T-cell (primary cell): ENCODE measurements around the gene ZNF33B. TPM values are rescaled to one million over a fixed set of nuclear protein-coding genes. Genes with fewer than 3 reads are reported as not detected.

Experiments used
- ATAC-seq, 4 experiments: fragments of 200-7000 bp in 3 of 4; fragments of 150-1000 bp in 1 of 4; cut with Tn5 transposase; replicated peaks in 1 of 4; 1 replicate in 3 of 4; 2 replicates in 1 of 4; pipeline ENCODE4 v1.10.0; 2021; ENCODE audit warnings: moderate library complexity in 3 of 4, mild to moderate bottlenecking in 2 of 4, moderate number of reproducible peaks in 1 of 4
- CTCF ChIA-PET, 2 donors: fragments of 300-600 bp; sonication (Branson Sonifier 250); formaldehyde crosslinking; loops; one replicate each; lab custom pipeline; 2022; ENCODE audit warnings: antibody characterized with exemption in 2 of 2; lab: Charles Lee
- POLR2A ChIA-PET, 2 donors: fragments of 300-600 bp; sonication (Branson Sonifier 250); formaldehyde crosslinking; loops; one replicate each; lab custom pipeline; 2022; ENCODE audit warnings: antibody characterized with exemption in 2 of 2; lab: Charles Lee
- DNase-seq, 35 experiments: peaks; one replicate each; pipeline versions ENCODE4 v3.0.0 to v3.0.0-alpha.2; 2013 to 2023
- H3K27ac ChIP-seq: one replicate; pipeline ENCODE4 v1.5.1; 2013; ENCODE audit warnings: low read length
- H3K27me3 ChIP-seq, 2 experiments: replicated peaks in 1 of 2; 1 replicate in 1 of 2; 2 replicates in 1 of 2; pipeline versions ENCODE4 v1.6.1 to v1.7.0; 2013; ENCODE audit warnings: low read length in 1 of 2, mixed read lengths in 1 of 2; ENCODE audit not compliant: control insufficient read depth in 2 of 2, insufficient read depth in 2 of 2; ENCODE audit errors: extremely low read depth in 1 of 2
- H3K36me3 ChIP-seq, 2 donors: 1 replicate in 1 of 2; 2 replicates in 1 of 2; pipeline versions ENCODE4 v1.6.1 to v1.7.0; 2013; ENCODE audit warnings: low read length in 1 of 2; ENCODE audit not compliant: control insufficient read depth in 2 of 2, insufficient read depth in 1 of 2; ENCODE audit errors: extremely low read depth in 1 of 2
- H3K4me1 ChIP-seq, 2 experiments: 1 replicate in 1 of 2; 2 replicates in 1 of 2; pipeline versions ENCODE4 v1.6.1 to v1.7.0; 2013; ENCODE audit warnings: low read length in 2 of 2, mixed read lengths in 1 of 2; ENCODE audit not compliant: insufficient read depth in 2 of 2, control insufficient read depth in 1 of 2; ENCODE audit errors: extremely low read depth in 1 of 2
- H3K4me3 ChIP-seq, 2 donors: 1 replicate in 1 of 2; 2 replicates in 1 of 2; pipeline versions ENCODE4 v1.5.1 to v1.7.0; 2013; ENCODE audit warnings: mild to moderate bottlenecking in 2 of 2, low read length in 1 of 2, moderate library complexity in 1 of 2; ENCODE audit not compliant: control insufficient read depth in 1 of 2; ENCODE audit errors: extremely low read depth in 1 of 2
- H3K9me3 ChIP-seq: 2 replicates; pipeline ENCODE4 v1.7.0; 2013
- H3K27ac Mint-ChIP-seq, 2 donors: one replicate each; pipeline ENCODE4 v1.8.0; 2020 to 2021; ENCODE audit warnings: mild to moderate bottlenecking in 2 of 2, mixed read lengths in 2 of 2
- H3K27me3 Mint-ChIP-seq, 2 donors: one replicate each; pipeline ENCODE4 v1.8.0; 2021 to 2022; ENCODE audit warnings: mixed read lengths in 2 of 2
- H3K36me3 Mint-ChIP-seq: one replicate; pipeline ENCODE4 v1.8.0; 2021; ENCODE audit warnings: mixed read lengths
- H3K4me1 Mint-ChIP-seq, 3 donors: one replicate each; pipeline ENCODE4 v1.8.0; 2020 to 2022; ENCODE audit warnings: mixed read lengths in 3 of 3, mild to moderate bottlenecking in 1 of 3
- H3K4me3 Mint-ChIP-seq, 3 donors: one replicate each; pipeline ENCODE4 v1.8.0; 2020 to 2022; ENCODE audit warnings: mild to moderate bottlenecking in 3 of 3, mixed read lengths in 3 of 3, moderate library complexity in 3 of 3
- H3K9me3 Mint-ChIP-seq, 3 donors: one replicate each; pipeline ENCODE4 v1.8.0; 2020 to 2022; ENCODE audit warnings: mixed read lengths in 3 of 3
- WGBS: methylation state at CpG from one replicate; pipeline ENCODE4 v1.1.5; 2013; ENCODE audit warnings: missing lambda C conversion rate; ENCODE audit not compliant: insufficient coverage; 5-methylcytosine and 5-hydroxymethylcytosine counted together
- total RNA-seq, 35 experiments: library from RNA in 6 of 35; stranded (reverse) in 6 of 35; fragments of 120-200 nt in 1 of 35; gene quantifications; one replicate each; pipeline versions ENCODE4 v1.2.1 to v1.2.4 and lab custom pipeline; 2013 to 2026

Gene ZNF33B
- total RNA-seq, 5 donors from 2014 or later (not counting 1 experiment from before 2014, with no cell fraction given): 26.4 to 61.6 (median 57.7) TPM

- peaks cover 0 to 47% of the 10 kb centered on the region in 2 donors for H3K36me3 ChIP-seq
- no peaks in the 10 kb centered on the region for H3K4me1 ChIP-seq
- H3K4me3 Mint-ChIP-seq: no peak overlapping the region
- DNase-seq (no peak), ATAC-seq (no peak)
- H3K9me3 Mint-ChIP-seq: peaks cover 27 to 74% (median 53%) of the 10 kb centered on the region in 3 donors
- H3K27me3 Mint-ChIP-seq: no peaks in the 10 kb centered on the region
- ChIA-PET POLR2A (no interaction called here), CTCF (no interaction called here)
- H3K27ac Mint-ChIP-seq: no peak overlapping the region
- H3K27ac ChIP-seq: no peak overlapping the region
- peaks cover 89% of the 10 kb centered on the region for H3K36me3 Mint-ChIP-seq
- no peak overlapping the region for H3K4me3 ChIP-seq
- H3K9me3 ChIP-seq: peaks cover 30% of the 10 kb centered on the region
- no peaks in the 10 kb centered on the region for H3K27me3 ChIP-seq
- H3K4me1 Mint-ChIP-seq: no peaks in the 10 kb centered on the region
Observed at GRCh38 chr10:42596196-42596595, 42.2 kb downstream of the ZNF33B start.

- DNase-seq (no peak), ATAC-seq (no peak)
- peak overlapping the region in 1 of 3 donors; percentile 13 for H3K4me3 Mint-ChIP-seq
- Histone ChIP-seq H3K27me3 (no peaks in the 10 kb centered on the region), H3K4me1 (no peaks in the 10 kb centered on the region), H3K27ac (no peak overlapping the region), H3K36me3 (peaks cover 0 to 56% of the 10 kb centered on the region in 2 donors), H3K9me3 (peaks cover 30% of the 10 kb centered on the region), H3K4me3 (no peak overlapping the region)
- WGBS: 50% methylated on average over 2 of the region's 5 CpGs
- ChIA-PET POLR2A (no interaction called here), CTCF (no interaction called here)
- no peak overlapping the region for H3K27ac Mint-ChIP-seq
- H3K36me3 Mint-ChIP-seq: peaks cover 90% of the 10 kb centered on the region
- no peaks in the 10 kb centered on the region for H3K4me1 Mint-ChIP-seq
- peaks cover 27 to 73% (median 63%) of the 10 kb centered on the region in 3 donors for H3K9me3 Mint-ChIP-seq
- no peaks in the 10 kb centered on the region for H3K27me3 Mint-ChIP-seq
Observed at GRCh38 chr10:42594246-42594650, 44.1 kb downstream of the ZNF33B start.

- no peak for DNase-seq
- peaks cover 90% of the 10 kb centered on the region for H3K36me3 Mint-ChIP-seq
- ChIA-PET CTCF (no interaction called here), POLR2A (no interaction called here)
- Histone ChIP-seq H3K4me3 (no peak overlapping the region), H3K36me3 (peaks cover 0 to 61% of the 10 kb centered on the region in 2 donors), H3K9me3 (peaks cover 32% of the 10 kb centered on the region), H3K27ac (no peak overlapping the region), H3K4me1 (no peaks in the 10 kb centered on the region), H3K27me3 (no peaks in the 10 kb centered on the region)
- WGBS: no CpG with 5 or more reads among the region's 1 CpG
- H3K9me3 Mint-ChIP-seq: peaks cover 24 to 70% (median 63%) of the 10 kb centered on the region in 3 donors
- H3K27ac Mint-ChIP-seq: no peak overlapping the region
- no peaks in the 10 kb centered on the region for H3K27me3 Mint-ChIP-seq
- no peaks in the 10 kb centered on the region for H3K4me1 Mint-ChIP-seq
- H3K4me3 Mint-ChIP-seq: no peak overlapping the region
- ATAC-seq: no peak
Observed at GRCh38 chr10:42593284-42593683, 45.1 kb downstream of the ZNF33B start.

- no peaks in the 10 kb centered on the region for H3K9me3 ChIP-seq
- H3K4me3 ChIP-seq: no peak overlapping the region
- ChIA-PET CTCF (no interaction called here), POLR2A (no interaction called here)
- DNase-seq: no peak
- ATAC-seq: no peak
- no peak overlapping the region for H3K4me3 Mint-ChIP-seq
- H3K36me3 Mint-ChIP-seq: peaks cover 60% of the 10 kb centered on the region
- 86% methylated on average over 5 of the region's 5 CpGs for WGBS
- peaks cover 8 to 56% (median 44%) of the 10 kb centered on the region in 3 donors for H3K9me3 Mint-ChIP-seq
- no peaks in the 10 kb centered on the region for H3K27me3 ChIP-seq
- H3K4me1 Mint-ChIP-seq: no peaks in the 10 kb centered on the region
- no peak overlapping the region for H3K27ac Mint-ChIP-seq
- H3K27me3 Mint-ChIP-seq: no peaks in the 10 kb centered on the region
- peaks cover 7 to 12% of the 10 kb centered on the region in 2 donors for H3K36me3 ChIP-seq
- H3K4me1 ChIP-seq: no peaks in the 10 kb centered on the region
- H3K27ac ChIP-seq: no peak overlapping the region
Observed at GRCh38 chr10:42583828-42584227, 54.5 kb downstream of the ZNF33B start.

GRCh38 chr10:42578019-42578418, 60.4 kb downstream of the ZNF33B start:
- Histone ChIP-seq H3K4me3 (no peak overlapping the region), H3K36me3 (no peaks in the 10 kb centered on the region), H3K27ac (no peak overlapping the region), H3K27me3 (peaks cover 0 to 4% of the 10 kb centered on the region in 2 experiments), H3K4me1 (no peaks in the 10 kb centered on the region), H3K9me3 (no peaks in the 10 kb centered on the region)
- POLR2A ChIA-PET: no interaction called here
- Mint-ChIP-seq H3K9me3 (peaks cover 0 to 23% (median 13%) of the 10 kb centered on the region in 3 donors), H3K36me3 (peaks cover 12% of the 10 kb centered on the region), H3K4me3 (no peak overlapping the region), H3K27me3 (peaks cover 4 to 14% of the 10 kb centered on the region in 2 donors), H3K4me1 (peaks cover 0 to 2% (median 2%) of the 10 kb centered on the region in 3 donors), H3K27ac (no peak overlapping the region)
- WGBS: 82% methylated on average over 5 of the region's 7 CpGs
- no peak for DNase-seq
- ATAC-seq: no peak
- CTCF ChIA-PET: no interaction called here

GRCh38 chr10:42576338-42576737, 62.0 kb downstream of the ZNF33B start:
- Histone ChIP-seq H3K27me3 (peaks cover 0 to 4% of the 10 kb centered on the region in 2 experiments), H3K9me3 (no peaks in the 10 kb centered on the region), H3K36me3 (no peaks in the 10 kb centered on the region), H3K4me1 (no peaks in the 10 kb centered on the region), H3K4me3 (no peak overlapping the region), H3K27ac (no peak overlapping the region)
- Mint-ChIP-seq H3K36me3 (peaks cover under 1% of the 10 kb centered on the region), H3K27me3 (peaks cover 4 to 21% of the 10 kb centered on the region in 2 donors), H3K4me3 (no peak overlapping the region), H3K4me1 (peaks cover 0 to 2% (median 2%) of the 10 kb centered on the region in 3 donors), H3K27ac (no peak overlapping the region), H3K9me3 (peaks cover 5 to 20% (median 10%) of the 10 kb centered on the region in 3 donors)
- WGBS: 100% methylated on average over 2 of the region's 4 CpGs
- ChIA-PET CTCF (no interaction called here), POLR2A (no interaction called here)
- no peak for ATAC-seq
- no peak for DNase-seq

- peaks cover 5 to 19% (median 9%) of the 10 kb centered on the region in 3 donors for H3K9me3 Mint-ChIP-seq
- DNase-seq: no peak
- Histone ChIP-seq H3K27ac (no peak overlapping the region), H3K4me3 (no peak overlapping the region), H3K36me3 (no peaks in the 10 kb centered on the region), H3K4me1 (no peaks in the 10 kb centered on the region), H3K9me3 (no peaks in the 10 kb centered on the region), H3K27me3 (peaks cover 0 to 4% of the 10 kb centered on the region in 2 experiments)
- H3K27me3 Mint-ChIP-seq: peaks cover 4 to 21% of the 10 kb centered on the region in 2 donors
- ChIA-PET CTCF (no interaction called here), POLR2A (no interaction called here)
- 10% methylated on average over 2 of the region's 5 CpGs for WGBS
- H3K36me3 Mint-ChIP-seq: peaks cover 3% of the 10 kb centered on the region
- peaks cover 0 to 2% (median 2%) of the 10 kb centered on the region in 3 donors for H3K4me1 Mint-ChIP-seq
- H3K4me3 Mint-ChIP-seq: no peak overlapping the region
- ATAC-seq: no peak
- H3K27ac Mint-ChIP-seq: no peak overlapping the region
Observed at GRCh38 chr10:42574336-42574735, 64.0 kb downstream of the ZNF33B start.
